Kidney tubule cell (primary cell): ENCODE results near the gene LY86.
A peak's percentile ranks its signal among the peaks of the same experiment; 100 is the strongest.

Experiments used
- DNase-seq: peaks from one replicate; pipeline ENCODE4 v3.0.0-alpha.2; 2018; ENCODE audit warnings: low spot score

The LY86 gene

DNA sequence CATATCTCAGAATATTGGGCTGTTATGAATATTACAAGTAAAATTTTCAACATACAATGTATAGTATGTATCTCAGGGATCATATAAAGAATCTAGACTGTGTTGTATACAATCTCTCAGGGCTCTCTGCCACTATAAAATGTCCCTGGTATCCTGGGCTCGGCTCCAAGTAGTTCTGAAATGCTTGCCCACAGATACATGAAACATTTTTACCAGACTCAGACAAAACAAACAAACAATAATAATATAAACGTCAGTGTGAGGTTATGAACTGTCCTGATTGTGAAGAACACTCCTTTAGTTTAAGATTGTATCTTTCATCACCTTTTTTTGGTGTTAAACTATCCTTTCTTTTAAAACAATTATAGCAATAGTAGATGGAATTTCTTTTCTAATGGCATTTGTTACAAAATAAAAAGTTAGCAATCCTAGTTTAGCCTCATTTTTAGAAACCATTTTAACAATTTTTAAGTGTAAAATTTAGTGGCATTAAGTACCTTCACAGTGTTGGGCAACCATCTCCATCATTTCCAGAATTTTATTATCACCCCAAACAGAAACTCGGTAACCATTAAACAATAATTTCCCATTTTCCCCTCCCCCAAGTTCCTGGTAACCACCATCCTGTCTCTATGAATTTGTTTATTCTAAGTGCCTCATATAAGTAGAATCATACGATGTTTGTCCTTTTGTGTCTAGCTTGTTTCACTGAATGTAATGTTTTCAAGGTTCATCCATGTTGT is 17.4 kb upstream of the LY86 start:
- no peak for DNase-seq

DNA sequence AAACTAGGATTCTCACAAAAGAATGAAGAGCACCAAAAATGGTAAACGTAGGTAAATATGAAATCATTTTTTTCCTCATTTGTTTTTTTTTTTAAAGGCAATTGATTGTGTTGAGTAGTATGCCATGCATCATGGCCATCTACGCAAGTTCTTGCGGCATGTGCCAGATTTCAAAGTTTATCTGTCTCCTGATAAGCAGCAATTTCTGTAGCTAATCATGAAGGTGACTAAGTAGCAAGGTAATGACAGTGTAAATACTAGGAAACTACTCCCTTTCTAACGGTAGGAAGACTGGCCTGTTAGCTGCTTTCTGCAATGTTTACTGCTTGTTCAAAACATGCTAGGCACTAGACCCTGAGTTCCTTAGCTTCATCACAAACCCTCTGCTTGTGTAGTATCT is 13.4 kb upstream of the LY86 start:
- DNase-seq = no peak

DNA sequence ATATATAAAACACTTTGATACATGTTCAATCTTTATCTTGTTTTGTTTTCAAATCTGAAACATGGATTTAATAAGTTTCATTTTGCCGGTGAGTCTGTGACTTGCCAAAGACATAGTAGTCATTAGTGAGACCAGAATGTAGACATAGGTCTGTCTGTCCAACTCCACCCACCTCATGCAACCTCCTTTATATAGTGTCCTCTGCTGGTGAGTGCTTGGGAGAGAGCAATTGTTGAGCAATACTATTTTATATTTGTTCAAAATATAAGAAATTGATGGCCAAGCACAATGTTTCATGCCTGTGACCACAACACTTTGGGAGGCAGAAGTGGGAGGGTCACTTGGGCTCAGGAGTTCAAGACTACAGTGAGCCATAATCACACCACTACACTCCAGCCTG is 10.8 kb upstream of the LY86 start:
- DNase-seq = no peak

DNA sequence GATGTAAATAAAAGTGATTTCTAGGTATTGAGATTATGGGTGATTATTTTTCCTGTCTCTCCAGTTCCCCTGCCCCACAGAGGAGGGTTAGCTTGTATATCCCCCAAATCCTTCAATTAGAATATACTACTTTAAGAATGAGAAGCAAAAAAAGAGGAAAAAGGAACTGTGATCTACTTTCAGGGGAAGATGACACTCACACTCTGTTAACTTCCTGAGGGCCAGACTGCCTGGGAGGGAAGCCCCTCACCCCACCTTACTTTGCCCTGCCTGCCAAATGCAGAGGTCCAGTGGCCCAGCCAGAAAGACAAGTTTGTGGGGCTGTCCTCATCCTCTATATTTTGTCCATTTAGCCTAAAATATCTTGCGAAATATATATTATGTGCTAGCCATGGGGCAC is 9.2 kb upstream of the LY86 start:
- no peak for DNase-seq

DNA sequence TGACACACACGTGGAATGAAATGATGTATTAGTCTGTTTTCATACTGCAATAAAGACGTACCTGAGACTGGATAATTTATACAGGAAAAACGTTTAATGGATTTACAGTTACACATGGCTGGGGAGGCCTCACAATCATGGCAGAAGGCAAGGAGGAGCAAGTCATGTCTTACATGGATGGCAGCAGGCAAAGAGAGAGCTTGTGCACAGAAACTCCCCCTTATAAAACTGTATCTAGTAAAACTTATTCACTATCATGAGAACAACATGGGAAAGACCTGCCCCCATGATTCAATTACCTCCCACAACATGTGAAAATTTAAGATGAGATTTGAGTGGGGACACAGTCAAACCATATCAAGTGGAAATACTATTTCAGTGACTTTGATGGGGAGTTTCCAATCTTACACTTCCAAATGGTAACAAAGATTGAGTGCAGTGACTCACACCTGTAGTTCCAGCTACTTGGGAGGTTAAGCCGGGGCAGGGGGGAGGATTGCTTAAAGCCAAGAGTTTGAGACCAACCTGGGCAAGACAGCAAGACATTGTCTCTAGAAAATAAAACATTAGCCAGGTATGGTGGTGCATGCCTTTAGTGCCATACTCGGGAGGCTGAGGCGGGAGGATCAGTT is 8.2 kb upstream of the LY86 start:
- DNase-seq = no peak

DNA sequence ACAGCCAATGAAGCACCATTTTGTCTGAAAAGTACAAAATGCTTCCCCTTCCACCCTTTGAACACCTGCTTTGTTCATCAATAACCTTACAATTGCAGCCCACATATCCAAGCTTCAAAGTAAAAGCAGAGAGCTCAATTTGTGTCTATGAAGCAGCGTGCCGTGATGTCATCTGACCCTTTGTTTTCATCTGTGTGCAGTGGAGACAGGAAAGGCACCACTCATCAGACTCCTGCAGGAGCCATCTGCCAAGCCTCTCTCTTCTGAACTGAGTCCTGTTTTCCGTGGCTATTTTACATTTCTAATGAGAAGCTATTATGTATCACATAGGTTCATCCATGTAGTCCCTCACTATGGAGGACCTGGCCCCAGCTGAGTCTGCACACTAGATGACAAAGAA is 7.5 kb upstream of the LY86 start:
- no peak for DNase-seq

DNA sequence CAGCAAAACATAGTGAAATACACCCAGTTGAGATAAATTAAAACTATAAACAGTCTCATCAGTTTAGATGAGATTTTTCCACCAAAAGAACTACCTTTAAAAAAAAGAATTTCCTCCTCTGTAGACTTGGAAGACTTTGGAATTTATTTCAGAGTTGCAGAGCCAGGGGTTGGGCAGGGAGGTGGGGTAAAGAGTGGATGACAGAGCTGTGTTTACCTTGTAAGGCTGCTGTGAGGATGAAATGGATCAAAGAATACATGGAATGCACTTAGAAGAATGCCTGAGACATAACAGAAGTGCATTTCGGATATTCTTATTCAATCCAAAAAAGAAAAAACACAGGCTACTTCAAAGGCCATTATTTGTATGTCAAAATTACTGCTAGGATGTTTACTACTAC is 6.4 kb upstream of the LY86 start:
- DNase-seq = peak; percentile 40

DNA sequence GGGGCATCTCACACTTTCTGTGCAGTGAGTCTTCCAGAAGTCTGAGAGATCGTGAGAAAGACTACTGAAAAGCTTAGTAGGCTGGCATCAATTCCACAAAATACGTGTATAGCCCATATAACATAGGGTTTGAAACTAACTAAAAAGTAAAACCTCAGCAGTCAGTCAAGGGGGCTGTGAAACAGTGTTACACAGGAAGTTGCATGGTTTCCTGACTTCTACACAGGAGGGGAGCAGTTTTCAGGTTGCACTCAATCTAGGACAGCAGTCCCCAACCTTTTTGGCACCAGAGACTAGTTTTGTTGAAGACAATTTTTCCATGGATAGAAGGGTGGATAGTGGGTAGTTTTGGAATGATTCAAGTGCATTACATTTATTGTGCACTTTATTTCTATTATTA is 4.7 kb upstream of the LY86 start:
- no peak for DNase-seq

DNA sequence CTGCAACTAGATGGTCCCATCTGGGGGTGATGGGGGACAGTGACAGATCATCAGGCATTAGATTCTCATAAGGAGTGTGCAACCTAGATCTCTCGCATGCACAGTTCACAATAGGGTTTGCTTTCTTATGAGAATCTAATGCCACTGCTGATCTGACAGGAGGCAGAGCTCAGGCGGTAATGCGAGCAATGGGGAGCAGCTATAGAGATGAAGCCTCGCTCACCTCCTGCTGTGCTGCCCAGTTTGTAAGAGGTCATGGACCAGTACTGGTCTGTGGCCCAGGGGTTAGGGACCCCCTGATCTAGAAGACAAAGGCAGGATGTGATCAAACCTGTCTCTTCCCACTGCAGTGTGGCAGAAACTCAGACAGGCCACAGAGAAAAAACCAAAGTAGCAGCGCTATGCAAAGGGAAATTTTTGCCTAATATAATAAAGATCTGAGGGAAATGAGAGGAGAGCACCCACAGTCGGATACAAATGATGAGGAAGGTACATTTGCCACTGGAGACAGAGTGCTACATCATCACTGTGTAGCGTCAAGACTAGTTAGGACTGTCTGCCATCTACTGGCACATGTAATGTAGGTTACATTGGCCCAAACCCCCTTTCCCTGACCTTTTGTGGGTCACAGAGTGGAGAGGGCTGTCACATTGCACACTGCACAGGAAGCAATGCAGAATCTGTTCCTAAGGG is 4.1 kb upstream of the LY86 start:
- DNase-seq = no peak

DNA sequence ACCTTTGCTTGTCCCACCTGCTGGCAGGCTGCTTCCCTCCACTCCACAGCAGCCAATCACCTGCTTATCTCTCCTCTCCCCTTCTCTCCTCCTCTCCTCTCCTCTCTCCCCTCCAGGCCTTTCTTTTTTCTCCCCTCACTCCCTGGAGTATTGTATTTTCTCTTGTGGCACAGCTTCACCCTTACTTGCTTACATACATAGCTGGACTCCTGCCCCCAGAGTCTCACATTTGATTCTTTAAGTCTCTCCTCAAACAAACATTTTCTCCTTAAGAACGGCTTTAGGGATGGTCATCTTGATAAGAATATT is 3.6 kb upstream of the LY86 start:
- DNase-seq = no peak

DNA sequence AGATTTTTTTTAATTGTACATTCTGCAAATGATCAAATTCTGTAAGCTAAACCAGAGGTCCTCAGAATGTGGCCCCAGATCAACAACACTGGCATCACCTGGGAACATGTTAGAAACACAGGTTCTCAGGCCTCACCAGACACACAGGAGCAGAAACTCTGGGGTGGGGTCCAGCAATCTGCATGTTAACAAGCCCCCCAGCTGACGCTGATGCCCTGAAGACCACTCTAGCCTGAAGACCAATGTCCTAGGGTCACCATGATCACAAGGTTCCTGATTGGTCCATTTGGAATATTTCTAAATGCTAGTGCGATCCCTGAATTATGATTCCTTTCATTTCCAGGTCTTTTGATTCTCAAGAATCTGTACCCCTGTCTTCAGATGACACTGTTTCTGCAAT is 2.4 kb upstream of the LY86 start:
- no peak for DNase-seq

DNA sequence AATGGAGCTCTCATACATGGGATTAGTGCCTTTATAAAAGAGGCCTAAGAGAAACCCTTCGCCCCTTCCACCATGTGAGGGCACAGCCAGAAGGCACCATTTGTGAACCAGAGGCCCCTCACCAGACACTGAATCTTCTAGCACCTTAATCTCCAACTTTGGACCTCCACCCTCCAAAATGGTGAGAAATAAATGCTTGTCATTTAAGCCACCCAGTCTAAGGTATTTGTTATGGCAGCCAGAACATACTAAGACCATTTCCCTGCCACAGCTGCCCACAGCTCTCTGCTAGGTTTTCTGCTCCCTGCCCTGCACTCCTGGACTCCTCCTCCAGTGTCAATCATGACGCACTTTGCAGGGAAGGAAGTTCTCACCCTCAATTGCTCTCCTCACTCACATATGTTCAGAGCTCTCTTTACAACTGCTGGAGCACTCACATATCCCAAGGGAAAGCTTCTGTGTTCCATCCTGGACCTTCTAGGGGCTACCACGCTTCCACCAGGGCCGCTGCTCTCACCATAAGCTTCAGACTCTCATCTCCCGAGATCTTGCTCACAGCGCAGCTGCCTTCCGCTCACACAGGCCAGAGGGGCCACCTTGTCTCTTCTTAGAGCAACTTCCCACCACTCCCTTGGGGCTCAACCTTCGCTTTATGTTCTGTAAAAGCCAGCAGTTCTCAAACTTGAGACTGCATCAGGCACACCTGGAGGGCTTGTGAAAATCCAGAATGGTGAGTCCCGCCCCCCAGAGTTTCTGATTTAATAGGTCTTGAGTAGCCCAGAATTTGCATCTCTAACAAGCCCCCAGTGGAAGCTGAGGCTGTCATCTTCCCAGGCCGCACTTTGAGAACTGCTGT is 1.6 kb upstream of the LY86 start:
- DNase-seq = no peak

DNA sequence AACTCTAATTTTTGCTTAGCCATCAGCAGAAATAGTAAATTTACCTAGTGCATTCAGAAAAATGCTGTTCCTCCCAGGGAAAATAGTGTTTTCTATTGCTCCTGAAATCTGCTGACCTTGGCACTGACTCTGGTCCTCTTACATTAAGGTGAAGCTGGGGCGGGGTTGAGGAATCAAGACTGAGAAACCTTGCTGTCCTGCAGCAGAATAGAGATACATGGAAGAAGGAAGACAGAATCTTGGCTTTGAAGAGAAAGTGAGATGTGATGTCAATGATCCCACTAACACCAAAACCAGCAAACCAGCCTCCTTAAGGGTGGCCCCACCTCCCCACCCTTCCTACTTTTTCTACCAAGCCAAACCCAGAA is 840 bp upstream of the LY86 start:
- no peak for DNase-seq

DNA sequence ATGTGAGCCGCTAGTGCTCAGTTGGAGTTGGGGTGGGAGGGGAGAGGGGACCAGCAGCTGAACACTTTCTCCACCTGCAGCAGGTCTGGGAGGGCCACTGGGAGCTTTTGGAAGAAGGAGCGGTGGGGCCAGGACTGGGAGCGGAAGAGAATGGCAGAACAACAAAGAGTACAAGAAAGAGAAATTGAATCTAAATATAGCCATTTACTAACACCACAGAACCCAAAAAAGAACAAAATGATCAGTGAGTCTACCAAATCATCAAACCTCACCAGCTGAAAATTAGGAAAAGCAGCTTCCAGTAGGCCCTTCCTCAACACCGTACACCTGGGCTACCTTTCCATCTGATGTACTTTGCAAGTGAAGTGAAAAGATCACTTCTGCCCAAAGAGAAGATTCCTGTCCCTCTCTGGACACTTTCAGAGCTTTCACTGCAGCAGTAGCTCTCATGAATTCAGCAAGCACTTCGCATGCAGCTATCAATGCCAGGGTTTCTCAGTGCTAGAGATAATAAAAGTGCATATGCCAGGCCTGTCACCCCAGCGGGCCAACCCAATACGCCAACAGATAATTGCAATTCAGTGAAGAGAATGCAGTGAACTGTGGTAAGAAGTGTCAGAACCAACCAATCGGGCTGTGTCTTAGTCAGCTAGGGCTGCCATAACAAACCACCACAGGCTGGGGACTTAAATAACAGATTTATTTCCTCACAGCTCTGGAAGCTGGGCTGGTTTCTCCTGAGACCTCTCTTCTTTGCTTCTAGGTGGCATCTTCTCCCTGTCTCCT is 597 bp downstream of the LY86 start:
- no peak for DNase-seq

DNA sequence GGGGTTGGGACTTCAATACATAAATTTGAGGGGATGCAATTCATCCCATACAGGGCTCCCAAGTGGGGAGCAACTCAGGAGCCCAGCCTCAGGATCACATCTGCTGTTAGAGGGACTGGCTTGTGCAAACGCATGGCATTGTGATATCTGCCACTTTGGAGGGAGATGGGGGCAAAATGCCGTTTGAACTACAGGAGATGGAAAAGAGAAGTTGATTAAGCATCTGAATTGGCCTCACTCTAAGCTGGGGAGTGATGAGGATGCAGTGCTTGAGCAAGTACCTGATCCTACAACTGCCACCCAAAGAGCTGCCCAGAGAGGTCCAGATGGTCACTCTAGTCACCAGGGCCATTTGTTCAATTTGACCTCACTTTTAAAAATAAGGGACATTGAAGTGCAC is 2.0 kb downstream of the LY86 start:
- DNase-seq = no peak

DNA sequence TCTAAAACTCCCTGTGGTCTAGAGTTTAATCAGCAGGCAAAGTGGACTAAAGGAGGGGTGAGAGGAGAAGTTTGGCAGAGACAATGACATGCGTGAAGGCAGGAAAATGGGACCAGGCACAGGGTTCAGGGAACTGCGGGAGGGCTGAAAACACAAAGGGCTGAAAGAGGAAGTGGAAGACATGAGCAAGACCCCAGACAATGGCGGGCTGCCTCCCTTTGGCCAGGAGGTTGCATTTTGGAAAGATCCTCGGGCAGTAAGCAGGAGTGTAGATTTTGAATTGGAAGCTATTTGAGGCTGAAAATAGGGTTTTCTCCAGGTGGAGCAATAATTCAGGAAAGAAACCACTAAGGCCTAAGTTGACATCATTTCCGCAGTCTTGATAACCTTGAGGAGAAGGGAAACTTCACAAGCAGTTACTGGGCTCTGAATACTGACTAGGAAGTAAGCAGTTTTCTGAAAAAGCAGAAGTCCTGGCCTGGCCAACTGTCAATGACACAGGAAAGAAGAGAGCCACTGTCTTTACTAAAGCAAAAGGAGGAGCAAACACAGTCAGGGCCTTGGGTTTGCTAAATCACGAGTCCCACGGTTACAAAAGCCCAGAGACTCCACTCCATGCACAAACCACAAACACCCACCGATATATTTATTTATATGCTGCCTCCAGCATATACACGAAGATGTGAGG is 3.4 kb downstream of the LY86 start:
- DNase-seq = no peak

DNA sequence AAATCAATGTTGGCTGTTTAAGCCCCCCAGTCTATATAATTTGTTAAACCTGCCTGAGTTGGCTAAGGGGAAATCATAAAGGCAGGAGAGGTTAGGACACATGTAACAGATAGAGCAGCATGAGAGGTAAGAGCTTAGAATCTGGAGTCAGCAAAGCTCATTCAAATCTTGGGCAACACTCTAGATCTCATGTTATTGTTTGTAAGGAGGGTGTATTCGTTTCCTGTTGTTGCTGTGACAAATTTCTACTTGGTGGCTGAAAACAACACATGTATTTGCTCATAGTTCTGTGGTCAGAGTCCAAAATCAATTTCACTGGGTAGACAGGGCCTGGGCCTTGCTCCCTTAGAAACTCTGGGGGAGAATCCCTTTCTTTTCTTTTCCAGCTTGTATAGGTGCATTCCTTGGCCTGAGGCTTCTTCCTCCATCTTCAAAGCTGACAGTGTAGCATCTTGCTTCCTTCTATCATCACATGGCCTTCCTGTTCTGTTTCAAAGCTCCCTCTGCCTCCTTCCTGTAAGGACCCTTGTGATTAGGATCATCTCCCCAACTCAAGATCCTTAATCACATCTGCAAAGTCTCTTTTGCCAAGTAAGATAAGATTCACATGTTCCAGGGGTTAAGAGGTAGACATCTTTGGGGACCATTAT is 4.4 kb downstream of the LY86 start:
- no peak for DNase-seq

DNA sequence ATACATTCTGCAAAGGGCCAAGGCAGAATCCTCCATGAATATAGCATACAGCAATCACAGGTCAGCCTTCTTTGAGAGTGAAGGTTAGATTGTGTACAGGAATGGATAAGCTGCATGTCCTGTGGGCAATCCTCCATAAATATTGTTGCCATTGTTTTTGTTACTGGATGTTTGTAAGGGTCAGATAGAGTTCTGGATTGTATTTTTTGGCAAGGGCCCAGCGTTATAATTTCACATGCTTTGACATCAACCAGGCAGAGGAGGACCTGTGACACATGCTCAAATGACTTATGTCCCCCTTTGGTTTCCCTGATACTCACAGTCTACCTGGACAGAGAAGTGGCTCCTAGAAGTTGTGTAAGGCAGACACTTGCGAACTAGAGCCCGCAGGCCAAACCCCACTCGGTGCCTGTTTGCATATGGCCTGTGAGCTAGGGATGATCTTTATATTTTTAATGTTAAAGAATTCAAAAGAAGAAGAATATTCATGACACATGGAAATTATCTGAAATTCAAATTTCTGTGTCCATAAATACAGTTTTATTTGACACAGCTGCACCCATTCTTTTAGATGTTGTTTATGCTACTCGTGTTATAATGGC is 5.4 kb downstream of the LY86 start:
- DNase-seq = no peak

DNA sequence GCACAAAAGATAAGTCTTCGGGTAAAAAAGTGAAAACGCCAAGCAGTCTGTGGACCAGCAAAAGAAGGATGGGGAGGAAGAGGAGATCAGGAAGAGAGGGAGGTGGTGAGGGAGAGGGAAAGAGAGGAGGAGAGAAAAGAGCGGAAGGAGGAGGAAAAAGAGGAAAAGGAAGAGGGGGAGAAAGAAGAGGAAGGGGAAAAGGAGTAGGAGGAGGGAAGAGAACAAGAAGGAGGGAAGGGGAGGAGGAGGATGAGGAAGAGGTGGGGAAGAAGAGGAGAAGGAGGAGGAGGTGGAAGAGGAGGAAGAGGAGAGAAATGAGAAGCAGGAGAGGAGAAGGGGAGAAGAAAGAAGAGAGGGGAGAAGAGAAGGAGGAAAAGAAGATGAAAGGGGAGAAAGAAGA is 6.5 kb downstream of the LY86 start:
- DNase-seq = no peak

DNA sequence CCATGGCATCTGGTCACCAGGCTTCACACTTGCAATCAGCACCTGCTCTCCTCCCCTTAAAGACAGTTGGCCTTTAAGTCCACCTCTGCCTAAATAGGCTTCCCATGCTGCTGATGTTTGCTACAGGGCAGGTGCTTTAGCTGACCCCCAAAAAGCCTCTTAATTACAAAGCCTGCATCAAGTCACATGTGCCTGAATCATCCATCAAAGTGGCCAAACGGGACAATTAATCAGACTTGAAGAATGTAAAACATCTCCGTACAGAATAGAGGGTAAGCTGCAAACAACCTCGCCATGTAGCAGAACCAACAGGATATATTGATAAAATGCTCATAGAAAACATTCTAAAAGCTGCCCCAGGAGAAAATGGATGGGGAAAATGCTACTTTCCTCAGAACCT is 7.4 kb downstream of the LY86 start:
- DNase-seq = no peak
